HEK293 (cell line): ENCODE measurements around the gene PRRG4.

Experiments used
- TCF7L2 ChIP-seq: IDR thresholded peaks from 2 replicates; pipeline ENCODE4 v1.6.1; 2011; ENCODE audit warnings: low read depth, mild to moderate bottlenecking, inconsistent platforms, low read length, moderate library complexity, borderline replicate concordance
- ZNF473 ChIP-seq: fragments of 450-650 bp; formaldehyde crosslinking; IDR thresholded peaks from 2 replicates; pipeline ENCODE4 v1.5.1; 2017; ENCODE audit warnings: missing biosample characterization, missing genetic modification characterization
- ZNF837 ChIP-seq: fragments of 450-650 bp; formaldehyde crosslinking; IDR thresholded peaks from 2 replicates; pipeline ENCODE4 v1.5.1; 2016; ENCODE audit warnings: missing biosample characterization, missing genetic modification characterization
- TF ChIP-seq, protein P1 (sequence below): fragments of 450-650 bp; formaldehyde crosslinking; IDR thresholded peaks from 2 replicates; pipeline ENCODE4 v1.5.1; 2017; ENCODE audit warnings: missing biosample characterization, mild to moderate bottlenecking, missing genetic modification characterization, moderate library complexity
- TF ChIP-seq, protein P2 (sequence below): fragments of 450-650 bp; formaldehyde crosslinking; IDR thresholded peaks from 2 replicates; pipeline ENCODE4 v1.5.1; 2016; ENCODE audit warnings: missing biosample characterization, missing genetic modification characterization
- TF ChIP-seq, protein P3 (sequence below): fragments of 450-650 bp; formaldehyde crosslinking; IDR thresholded peaks from 2 replicates; pipeline ENCODE4 v1.5.1; 2016; ENCODE audit warnings: missing biosample characterization, missing genetic modification characterization
- TF ChIP-seq, protein P4 (sequence below): fragments of 450-650 bp; formaldehyde crosslinking; IDR thresholded peaks from 2 replicates; pipeline ENCODE4 v1.5.1; 2017; ENCODE audit warnings: missing biosample characterization, missing genetic modification characterization

DNA sequence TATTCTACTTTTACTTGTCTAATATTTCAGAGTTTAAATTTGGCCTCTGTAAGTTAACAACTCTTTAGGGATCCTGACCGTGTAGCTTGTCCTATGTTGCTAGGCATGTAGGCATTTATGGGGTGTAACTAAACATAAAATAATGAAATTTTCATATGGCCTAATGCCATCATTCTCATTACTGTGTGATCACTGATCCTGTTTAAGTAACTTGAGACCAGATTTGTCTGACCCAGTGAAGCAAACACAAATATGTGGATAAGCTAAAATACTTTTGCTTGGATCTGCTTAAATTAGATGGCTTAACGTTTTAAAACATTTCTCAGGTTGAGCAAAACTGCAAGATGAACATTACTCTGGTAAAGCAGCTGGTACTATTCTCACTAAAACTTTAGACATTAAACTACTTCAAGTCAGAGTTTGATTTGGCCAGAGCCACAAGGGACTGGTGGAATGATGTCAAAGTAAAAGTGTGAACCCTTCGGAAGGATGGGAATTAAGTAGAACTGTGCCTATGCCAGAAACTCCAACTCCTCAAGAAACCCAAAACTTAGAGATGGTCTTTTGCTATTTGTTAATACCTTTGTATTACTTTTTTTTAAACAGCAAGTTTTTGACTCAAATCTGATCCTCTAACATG lies 75.4 kb downstream of the PRRG4 start:
- TF ChIP-seq, protein P1, sequence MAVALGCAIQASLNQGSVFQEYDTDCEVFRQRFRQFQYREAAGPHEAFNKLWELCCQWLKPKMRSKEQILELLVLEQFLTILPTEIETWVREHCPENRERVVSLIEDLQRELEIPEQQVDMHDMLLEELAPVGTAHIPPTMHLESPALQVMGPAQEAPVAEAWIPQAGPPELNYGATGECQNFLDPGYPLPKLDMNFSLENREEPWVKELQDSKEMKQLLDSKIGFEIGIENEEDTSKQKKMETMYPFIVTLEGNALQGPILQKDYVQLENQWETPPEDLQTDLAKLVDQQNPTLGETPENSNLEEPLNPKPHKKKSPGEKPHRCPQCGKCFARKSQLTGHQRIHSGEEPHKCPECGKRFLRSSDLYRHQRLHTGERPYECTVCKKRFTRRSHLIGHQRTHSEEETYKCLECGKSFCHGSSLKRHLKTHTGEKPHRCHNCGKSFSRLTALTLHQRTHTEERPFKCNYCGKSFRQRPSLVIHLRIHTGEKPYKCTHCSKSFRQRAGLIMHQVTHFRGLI (tag by site-specific recombination), result no peak
- TF ChIP-seq, protein P2, sequence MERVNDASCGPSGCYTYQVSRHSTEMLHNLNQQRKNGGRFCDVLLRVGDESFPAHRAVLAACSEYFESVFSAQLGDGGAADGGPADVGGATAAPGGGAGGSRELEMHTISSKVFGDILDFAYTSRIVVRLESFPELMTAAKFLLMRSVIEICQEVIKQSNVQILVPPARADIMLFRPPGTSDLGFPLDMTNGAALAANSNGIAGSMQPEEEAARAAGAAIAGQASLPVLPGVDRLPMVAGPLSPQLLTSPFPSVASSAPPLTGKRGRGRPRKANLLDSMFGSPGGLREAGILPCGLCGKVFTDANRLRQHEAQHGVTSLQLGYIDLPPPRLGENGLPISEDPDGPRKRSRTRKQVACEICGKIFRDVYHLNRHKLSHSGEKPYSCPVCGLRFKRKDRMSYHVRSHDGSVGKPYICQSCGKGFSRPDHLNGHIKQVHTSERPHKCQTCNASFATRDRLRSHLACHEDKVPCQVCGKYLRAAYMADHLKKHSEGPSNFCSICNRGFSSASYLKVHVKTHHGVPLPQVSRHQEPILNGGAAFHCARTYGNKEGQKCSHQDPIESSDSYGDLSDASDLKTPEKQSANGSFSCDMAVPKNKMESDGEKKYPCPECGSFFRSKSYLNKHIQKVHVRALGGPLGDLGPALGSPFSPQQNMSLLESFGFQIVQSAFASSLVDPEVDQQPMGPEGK, result no peak
- no peak for TF ChIP-seq ZNF473
- TF ChIP-seq, protein P3, sequence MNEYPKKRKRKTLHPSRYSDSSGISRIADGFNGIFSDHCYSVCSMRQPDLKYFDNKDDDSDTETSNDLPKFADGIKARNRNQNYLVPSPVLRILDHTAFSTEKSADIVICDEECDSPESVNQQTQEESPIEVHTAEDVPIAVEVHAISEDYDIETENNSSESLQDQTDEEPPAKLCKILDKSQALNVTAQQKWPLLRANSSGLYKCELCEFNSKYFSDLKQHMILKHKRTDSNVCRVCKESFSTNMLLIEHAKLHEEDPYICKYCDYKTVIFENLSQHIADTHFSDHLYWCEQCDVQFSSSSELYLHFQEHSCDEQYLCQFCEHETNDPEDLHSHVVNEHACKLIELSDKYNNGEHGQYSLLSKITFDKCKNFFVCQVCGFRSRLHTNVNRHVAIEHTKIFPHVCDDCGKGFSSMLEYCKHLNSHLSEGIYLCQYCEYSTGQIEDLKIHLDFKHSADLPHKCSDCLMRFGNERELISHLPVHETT (tag by site-specific recombination), result no peak
- TF ChIP-seq, protein P4, sequence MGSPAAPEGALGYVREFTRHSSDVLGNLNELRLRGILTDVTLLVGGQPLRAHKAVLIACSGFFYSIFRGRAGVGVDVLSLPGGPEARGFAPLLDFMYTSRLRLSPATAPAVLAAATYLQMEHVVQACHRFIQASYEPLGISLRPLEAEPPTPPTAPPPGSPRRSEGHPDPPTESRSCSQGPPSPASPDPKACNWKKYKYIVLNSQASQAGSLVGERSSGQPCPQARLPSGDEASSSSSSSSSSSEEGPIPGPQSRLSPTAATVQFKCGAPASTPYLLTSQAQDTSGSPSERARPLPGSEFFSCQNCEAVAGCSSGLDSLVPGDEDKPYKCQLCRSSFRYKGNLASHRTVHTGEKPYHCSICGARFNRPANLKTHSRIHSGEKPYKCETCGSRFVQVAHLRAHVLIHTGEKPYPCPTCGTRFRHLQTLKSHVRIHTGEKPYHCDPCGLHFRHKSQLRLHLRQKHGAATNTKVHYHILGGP, result no peak
- TF ChIP-seq ZNF837 (tag by site-specific recombination), result no peak
- no peak for TF ChIP-seq TCF7L2
